H9 (cell line): Measurements from ENCODE around the gene CREB3L2. TPM values are rescaled to one million over a fixed set of nuclear protein-coding genes. Genes with fewer than 3 reads are reported as not detected.

Experiments
- DNase-seq: peaks from one replicate; pipeline ENCODE4 v3.0.0-alpha.2; 2017
- H2AFZ ChIP-seq: one replicate; pipeline ENCODE4 v1.6.1; 2013; ENCODE audit warnings: mild to moderate bottlenecking, low read length, control low read depth, moderate library complexity
- H2AK5ac ChIP-seq: 2 replicates; pipeline ENCODE4 v1.6.1; 2013; ENCODE audit warnings: low read length, control low read depth, mixed read lengths; ENCODE audit not compliant: insufficient read length
- H2BK120ac ChIP-seq: one replicate; pipeline ENCODE4 v1.6.1; 2013; ENCODE audit warnings: low read depth, mild to moderate bottlenecking, low read length, control low read depth, inconsistent platforms; ENCODE audit not compliant: poor library complexity, severe bottlenecking
- H2BK12ac ChIP-seq: 2 replicates; pipeline ENCODE4 v1.6.1; 2013; ENCODE audit warnings: low read length, control low read depth, mixed read lengths, low read depth; ENCODE audit not compliant: insufficient read length
- H2BK15ac ChIP-seq: 2 replicates; pipeline ENCODE4 v1.6.1; 2013; ENCODE audit warnings: low read depth, low read length, control low read depth
- H2BK20ac ChIP-seq: one replicate; pipeline ENCODE4 v1.6.1; 2013; ENCODE audit warnings: low read depth, mild to moderate bottlenecking, low read length, control low read depth, inconsistent platforms; ENCODE audit not compliant: poor library complexity, severe bottlenecking
- H2BK5ac ChIP-seq: 2 replicates; pipeline ENCODE4 v1.6.1; 2013; ENCODE audit warnings: low read length, control low read depth, mixed read lengths; ENCODE audit not compliant: insufficient read length
- H3K14ac ChIP-seq: 2 replicates; pipeline ENCODE4 v1.6.1; 2013; ENCODE audit warnings: low read length, control low read depth; ENCODE audit not compliant: insufficient read depth
- H3K18ac ChIP-seq: 2 replicates; pipeline ENCODE4 v1.6.1; 2013; ENCODE audit warnings: low read depth, mild to moderate bottlenecking, mixed read lengths, low read length, control low read depth; ENCODE audit not compliant: insufficient read length
- H3K23ac ChIP-seq: 2 replicates; pipeline ENCODE4 v1.6.1; 2013; ENCODE audit warnings: low read length, control low read depth, mixed read lengths, low read depth; ENCODE audit not compliant: insufficient read length
- H3K23me2 ChIP-seq: 2 replicates; pipeline ENCODE4 v1.6.1; 2013; ENCODE audit warnings: low read depth, mild to moderate bottlenecking, mixed read lengths, low read length, control low read depth; ENCODE audit not compliant: insufficient read length, poor library complexity, severe bottlenecking
- H3K27ac ChIP-seq: 2 replicates; pipeline ENCODE4 v1.5.1; 2013; ENCODE audit warnings: low read length, control low read depth, mixed read lengths, low read depth; ENCODE audit not compliant: insufficient read length
- H3K27me3 ChIP-seq: 2 replicates; pipeline ENCODE4 v1.6.1; 2013; ENCODE audit warnings: low read length, control low read depth, inconsistent platforms; ENCODE audit not compliant: insufficient read depth
- H3K4ac ChIP-seq: 2 replicates; pipeline ENCODE4 v1.6.1; 2013; ENCODE audit warnings: low read depth, mild to moderate bottlenecking, control low read depth, inconsistent platforms, low read length, moderate library complexity
- H3K4me1 ChIP-seq: 2 replicates; pipeline ENCODE4 v1.6.1; 2013; ENCODE audit warnings: low read length, control low read depth, inconsistent platforms; ENCODE audit not compliant: insufficient read depth
- H3K4me2 ChIP-seq: 2 replicates; pipeline ENCODE4 v1.6.1; 2013; ENCODE audit warnings: low read length, control low read depth, mixed read lengths; ENCODE audit not compliant: insufficient read length, insufficient read depth
- H3K56ac ChIP-seq: 2 replicates; pipeline ENCODE4 v1.6.1; 2013; ENCODE audit warnings: low read depth, mild to moderate bottlenecking, mixed read lengths, low read length, control low read depth; ENCODE audit not compliant: insufficient read length
- H3K79me1 ChIP-seq: 2 replicates; pipeline ENCODE4 v1.6.1; 2013; ENCODE audit warnings: low read depth, mild to moderate bottlenecking, moderate library complexity, low read length, control low read depth, inconsistent platforms; ENCODE audit not compliant: insufficient read depth, poor library complexity, severe bottlenecking
- H3K79me2 ChIP-seq: 2 replicates; pipeline ENCODE4 v1.6.1; 2013; ENCODE audit warnings: low read length, control low read depth, inconsistent platforms; ENCODE audit not compliant: insufficient read depth
- H3K9ac ChIP-seq: 2 replicates; pipeline ENCODE4 v1.6.1; 2013; ENCODE audit warnings: low read length, control low read depth, mixed read lengths; ENCODE audit not compliant: insufficient read length; ENCODE audit errors: extremely low read depth
- H3K9me3 ChIP-seq: one replicate; pipeline ENCODE4 v1.6.1; 2013; ENCODE audit warnings: low read depth, low read length, inconsistent platforms; ENCODE audit not compliant: control insufficient read depth
- H3T11ph ChIP-seq: one replicate; pipeline ENCODE4 v1.6.1; 2013; ENCODE audit warnings: mild to moderate bottlenecking, low read length, control low read depth, inconsistent platforms
- H4K20me1 ChIP-seq: one replicate; pipeline ENCODE4 v1.6.1; 2013; ENCODE audit not compliant: control insufficient read depth, insufficient read length, insufficient read depth
- H4K5ac ChIP-seq: 2 replicates; pipeline ENCODE4 v1.6.1; 2013; ENCODE audit warnings: low read depth, mild to moderate bottlenecking, mixed read lengths, low read length, control low read depth; ENCODE audit not compliant: insufficient read length
- H4K8ac ChIP-seq: replicated peaks from 2 replicates; pipeline ENCODE4 v1.6.1; 2013; ENCODE audit warnings: low read length, control low read depth, mixed read lengths, low read depth; ENCODE audit not compliant: insufficient read length
- H4K91ac ChIP-seq: 2 replicates; pipeline ENCODE4 v1.6.1; 2013; ENCODE audit warnings: low read depth, mild to moderate bottlenecking, moderate library complexity, mixed read lengths, low read length, control low read depth; ENCODE audit not compliant: insufficient read length
- H3K27ac Mint-ChIP-seq, 3 experiments: 2 replicates in 2 of 3; 3 replicates in 1 of 3; pipeline ENCODE4 v1.8.0; 2020 to 2021; ENCODE audit warnings: mixed read lengths in 3 of 3, mild to moderate bottlenecking in 1 of 3, moderate library complexity in 1 of 3
- H3K27me3 Mint-ChIP-seq: 2 replicates; pipeline ENCODE4 v1.8.0; 2021; ENCODE audit warnings: low read depth, mild to moderate bottlenecking, moderate library complexity, mixed read lengths
- H3K36me3 Mint-ChIP-seq, 3 experiments: 2 replicates in 2 of 3; 3 replicates in 1 of 3; pipeline ENCODE4 v1.8.0; 2020 to 2021; ENCODE audit warnings: low read depth in 3 of 3, mixed read lengths in 3 of 3; ENCODE audit not compliant: insufficient read depth in 1 of 3
- H3K4me1 Mint-ChIP-seq, 2 experiments: 2 replicates each; pipeline ENCODE4 v1.8.0; 2020; ENCODE audit warnings: mixed read lengths in 2 of 2
- H3K4me3 Mint-ChIP-seq, 2 experiments: 2 replicates in 1 of 2; 3 replicates in 1 of 2; pipeline ENCODE4 v1.8.0; 2020 to 2021; ENCODE audit warnings: mild to moderate bottlenecking in 2 of 2, mixed read lengths in 2 of 2, moderate library complexity in 1 of 2
- H3K9me3 Mint-ChIP-seq, 2 experiments: 2 replicates in 1 of 2; 3 replicates in 1 of 2; pipeline ENCODE4 v1.8.0; 2020; ENCODE audit warnings: mild to moderate bottlenecking in 2 of 2, mixed read lengths in 2 of 2, moderate library complexity in 1 of 2
- WGBS: extraction: QIAGEN DNeasy Blood & Tissue Kit; methylation state at CpG from one replicate; pipeline ENCODE4 v1.1.7; 2013; ENCODE audit warnings: missing lambda C conversion rate, low lambda C conversion rate, mixed read lengths; ENCODE audit not compliant: insufficient read length; ENCODE audit errors: extremely low coverage; 5-methylcytosine and 5-hydroxymethylcytosine counted together
- total RNA-seq: library from RNA; stranded (reverse); gene quantifications from 2 replicates; pipeline ENCODE4 v1.2.1, GENCODE V29; 2021
- TF ChIP-seq, protein P1 (sequence below): fragments of 200-600 bp; sonication (generic); conservative IDR thresholded peaks from 3 replicates; pipeline ENCODE4 v1.8.0; 2021; ENCODE audit warnings: antibody characterized with exemption, mild to moderate bottlenecking

Gene CREB3L2
- total RNA-seq, 1 experiment from 2014 or later = 60.7 TPM

DNA sequence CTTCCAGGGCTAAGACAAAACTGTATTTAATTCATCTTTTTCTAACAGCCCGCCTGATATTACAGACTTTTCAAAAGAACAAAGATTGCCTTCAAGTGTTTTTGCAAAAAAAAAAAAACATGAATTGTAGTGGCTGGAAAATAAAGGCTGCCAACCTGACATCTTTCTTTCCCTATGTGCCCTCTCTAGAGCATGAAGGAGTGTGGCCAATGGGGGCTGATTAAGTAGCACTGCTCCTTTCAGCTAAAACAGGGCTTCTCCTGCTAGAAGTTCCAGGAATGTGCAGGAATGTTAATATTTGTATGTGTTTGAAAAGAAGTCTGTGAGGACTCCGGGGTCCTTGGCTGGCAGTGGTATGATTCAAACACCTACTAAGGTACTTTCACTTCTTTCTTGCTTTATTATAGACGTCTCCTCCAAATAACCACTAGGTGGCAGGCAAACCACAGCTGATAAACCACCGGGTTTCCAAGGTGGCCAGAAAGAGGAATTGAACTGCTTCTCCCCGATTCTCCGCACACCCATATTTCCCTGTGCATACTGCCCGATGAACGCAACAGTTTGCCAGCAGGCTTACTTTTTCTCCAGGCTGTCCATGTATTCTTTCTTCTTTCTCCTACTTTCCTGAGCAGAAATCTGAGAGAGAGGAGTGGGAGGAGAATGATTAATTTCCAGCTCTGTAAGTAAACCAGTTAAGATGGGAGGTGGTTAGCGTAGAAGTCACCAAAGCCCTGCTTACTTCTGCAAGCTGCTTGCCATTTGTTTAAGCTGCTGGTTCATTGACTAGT lies 98.3 kb downstream of the CREB3L2 start:
- peak; percentile 71 for DNase-seq
- Histone ChIP-seq H2BK120ac (no peak overlapping the region), H2AK5ac (no peak overlapping the region), H3T11ph (no peak overlapping the region), H3K23me2 (no peaks in the 10 kb centered on the region), H4K20me1 (no peaks in the 10 kb centered on the region), H3K79me1 (no peaks in the 10 kb centered on the region), H2BK20ac (no peak overlapping the region), H3K4ac (no peak overlapping the region), H2BK15ac (no peak overlapping the region), H3K27ac (no peak overlapping the region), H3K4me1 (no peaks in the 10 kb centered on the region; the same call in 1 of the 2 replicates), H3K23ac (no peak overlapping the region), H4K8ac (no peak overlapping the region), H3K14ac (no peak overlapping the region), H3K18ac (no peak overlapping the region), H2BK5ac (no peak overlapping the region), H3K79me2 (no peaks in the 10 kb centered on the region), H3K27me3 (no peaks in the 10 kb centered on the region), H3K4me2 (no peak overlapping the region), H3K9me3 (peaks cover 9% of the 10 kb centered on the region), H3K9ac (no peak overlapping the region), H3K56ac (no peak overlapping the region), H2AFZ (no peak overlapping the region), H4K5ac (no peak overlapping the region), H2BK12ac (no peak overlapping the region), H4K91ac (no peak overlapping the region)
- TF ChIP-seq, protein P1, sequence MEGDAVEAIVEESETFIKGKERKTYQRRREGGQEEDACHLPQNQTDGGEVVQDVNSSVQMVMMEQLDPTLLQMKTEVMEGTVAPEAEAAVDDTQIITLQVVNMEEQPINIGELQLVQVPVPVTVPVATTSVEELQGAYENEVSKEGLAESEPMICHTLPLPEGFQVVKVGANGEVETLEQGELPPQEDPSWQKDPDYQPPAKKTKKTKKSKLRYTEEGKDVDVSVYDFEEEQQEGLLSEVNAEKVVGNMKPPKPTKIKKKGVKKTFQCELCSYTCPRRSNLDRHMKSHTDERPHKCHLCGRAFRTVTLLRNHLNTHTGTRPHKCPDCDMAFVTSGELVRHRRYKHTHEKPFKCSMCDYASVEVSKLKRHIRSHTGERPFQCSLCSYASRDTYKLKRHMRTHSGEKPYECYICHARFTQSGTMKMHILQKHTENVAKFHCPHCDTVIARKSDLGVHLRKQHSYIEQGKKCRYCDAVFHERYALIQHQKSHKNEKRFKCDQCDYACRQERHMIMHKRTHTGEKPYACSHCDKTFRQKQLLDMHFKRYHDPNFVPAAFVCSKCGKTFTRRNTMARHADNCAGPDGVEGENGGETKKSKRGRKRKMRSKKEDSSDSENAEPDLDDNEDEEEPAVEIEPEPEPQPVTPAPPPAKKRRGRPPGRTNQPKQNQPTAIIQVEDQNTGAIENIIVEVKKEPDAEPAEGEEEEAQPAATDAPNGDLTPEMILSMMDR = peak; percentile 87
- peaks cover 22% of the 10 kb centered on the region in 2 experiments for H3K4me1 Mint-ChIP-seq
- peak overlapping the region in 2 of 3 experiments; percentile 57 to 78; a peak in 2 of 7 replicates for H3K27ac Mint-ChIP-seq
- no peak overlapping the region for H3K4me3 Mint-ChIP-seq
- WGBS = no CpG with 5 or more reads among the region's 9 CpGs
- peaks cover 43 to 71% (median 59%) of the 10 kb centered on the region in 3 experiments for H3K36me3 Mint-ChIP-seq
- no peaks in the 10 kb centered on the region for H3K27me3 Mint-ChIP-seq
- H3K9me3 Mint-ChIP-seq = peaks cover 8 to 11% of the 10 kb centered on the region in 2 experiments
